G401 (cell line): ENCODE measurements around the gene C11orf86. TPM values are rescaled to one million over a fixed set of nuclear protein-coding genes. Genes with fewer than 3 reads are reported as not detected.
"Not testable (repeated sequence)": the region's sequence is repeated elsewhere in the genome, so short reads cannot be mapped to it uniquely, and the experiment has no call there.

Experiments used
- DNase-seq: peaks from one replicate; pipeline ENCODE4 v3.0.0-alpha.2; 2015; ENCODE audit warnings: low spot score
- in situ Hi-C: cut with HindIII; loops from 2 replicates; pipeline ENCODE4 v1.10.0; 2016; ENCODE audit warnings: low sequenced_read_pairs, mixed read lengths
- total RNA-seq: library from RNA; depleted of rRNA; stranded (reverse); fragments of >200 nt; shearing (Covaris generic); gene quantifications from 2 replicates; pipeline ENCODE4 v1.2.3, GENCODE V29; 2014

C11orf86 gene
- total RNA-seq, 1 experiment from 2014 or later = not detected

DNA sequence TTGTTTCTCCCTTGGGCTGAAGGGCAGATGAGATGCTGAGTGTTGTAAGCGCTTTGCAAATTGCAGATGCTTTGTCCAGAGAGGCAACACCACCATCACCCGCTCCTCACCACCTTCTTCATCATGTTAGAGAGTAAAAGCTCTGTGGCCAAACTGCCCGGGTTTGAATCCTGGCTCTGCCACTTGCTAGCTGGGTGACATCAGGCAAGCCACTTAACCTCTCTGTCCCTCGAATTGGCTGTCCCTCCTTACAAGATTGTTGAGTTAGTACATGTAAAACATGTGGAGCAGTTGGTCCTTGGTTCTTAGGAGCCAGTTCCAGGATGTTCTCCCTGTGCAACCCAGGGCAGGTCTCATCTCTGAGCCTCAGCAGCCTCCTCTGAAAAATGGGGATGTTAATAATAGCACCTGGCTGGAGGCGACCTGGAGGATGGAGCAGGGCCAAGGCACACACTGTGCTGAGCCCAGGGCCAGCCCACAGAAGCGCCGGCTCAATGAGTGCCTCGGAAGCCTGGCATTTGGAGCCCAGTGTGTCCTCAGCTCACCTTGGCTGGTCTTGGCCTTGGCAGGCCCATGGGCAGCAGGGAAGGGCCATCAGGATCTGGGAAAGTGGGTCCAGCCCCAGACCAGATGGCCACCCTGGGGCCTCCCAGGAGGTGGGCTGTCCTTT, 10.5 kb downstream of the C11orf86 start:
- in situ Hi-C loops = no loop called here
- peak; percentile 98 for DNase-seq

GRCh38 chr11:66986178-66986545, 11.1 kb downstream of the C11orf86 start:
- DNase-seq = peak; percentile 88
- in situ Hi-C loops = no loop called here

DNA sequence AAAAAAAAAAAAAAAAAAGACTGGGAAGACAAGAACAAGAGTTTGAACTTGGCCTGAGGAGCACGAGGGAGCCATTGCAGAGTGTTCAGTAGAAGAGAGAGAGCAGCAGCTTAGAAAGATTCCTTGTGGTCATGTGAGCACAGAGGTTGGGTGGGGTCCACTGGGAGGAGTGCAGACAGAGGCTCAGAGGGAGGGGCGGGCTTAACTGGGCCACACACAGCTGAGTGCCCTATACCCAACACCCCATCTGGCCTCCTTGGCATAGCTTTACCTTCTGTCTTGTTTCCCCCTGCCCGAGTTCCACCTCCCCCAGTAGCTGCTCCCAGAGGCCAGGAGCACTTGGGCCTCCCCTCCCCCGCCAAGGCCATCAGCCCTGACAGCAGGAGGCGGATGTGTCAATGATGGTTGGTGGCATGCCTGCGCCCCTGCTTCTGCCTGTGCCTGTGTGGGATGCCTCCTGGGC, 12.1 kb downstream of the C11orf86 start:
- in situ Hi-C loops = no loop called here

DNA sequence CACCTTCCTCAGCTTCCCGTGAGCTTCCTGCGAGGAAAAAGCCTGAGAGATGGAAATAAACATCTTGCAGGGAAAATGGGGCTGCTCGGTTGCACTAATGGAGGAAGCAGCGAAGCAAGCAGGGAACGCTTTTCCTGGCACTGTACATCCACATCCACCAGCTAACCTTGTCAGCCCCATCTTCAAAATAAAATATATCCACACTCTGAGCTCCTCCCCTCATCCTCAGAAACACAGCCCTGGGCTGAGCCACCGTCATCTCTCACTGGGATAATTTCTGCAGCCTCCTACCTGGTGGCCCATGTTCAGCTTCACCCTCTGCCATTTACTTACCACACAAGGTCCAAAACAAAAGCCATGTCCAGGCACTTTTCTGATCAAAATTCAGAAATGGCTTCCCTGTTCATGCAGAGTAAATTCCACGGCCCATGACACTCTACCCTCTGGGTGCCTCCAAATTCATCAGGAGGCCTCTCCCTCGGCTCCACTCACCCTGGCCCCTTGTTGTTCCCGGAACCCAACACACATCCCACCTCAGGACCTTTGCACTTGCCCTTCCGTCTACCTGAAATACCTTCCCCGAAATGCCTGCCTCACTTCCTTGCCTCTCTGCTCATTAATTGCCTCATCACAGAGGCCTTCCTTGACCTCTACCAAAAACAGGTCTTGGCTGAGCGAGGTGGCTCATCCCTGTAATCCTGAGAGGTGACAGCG, 13.0 kb downstream of the C11orf86 start:
- in situ Hi-C loops = no loop called here
- DNase-seq = no peak

More for the DNA sequence above, 12.1 kb downstream of the C11orf86 start:
- no peak for DNase-seq

DNA sequence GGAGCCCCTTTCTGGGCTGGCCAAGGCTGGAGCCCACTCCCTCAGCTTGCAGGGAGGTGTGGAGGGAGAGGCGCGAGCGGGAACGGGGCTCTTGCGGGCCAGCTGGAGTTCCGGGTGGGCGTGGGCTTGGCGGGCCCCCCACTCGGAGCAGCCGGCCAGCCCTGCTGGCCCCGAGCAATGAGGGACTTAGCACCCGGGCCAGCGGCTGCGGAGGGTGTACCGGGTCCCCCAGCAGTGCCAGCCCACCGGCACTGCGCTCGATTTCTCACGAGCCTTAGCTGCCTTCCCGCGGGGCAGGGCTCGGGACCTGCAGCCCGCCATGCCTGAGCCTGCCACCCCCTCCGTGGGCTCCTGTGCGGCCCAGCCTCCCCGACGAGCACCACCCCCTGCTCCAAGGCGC, 13.6 kb downstream of the C11orf86 start:
- DNase-seq, in situ Hi-C loops: not testable (repeated sequence)

DNA sequence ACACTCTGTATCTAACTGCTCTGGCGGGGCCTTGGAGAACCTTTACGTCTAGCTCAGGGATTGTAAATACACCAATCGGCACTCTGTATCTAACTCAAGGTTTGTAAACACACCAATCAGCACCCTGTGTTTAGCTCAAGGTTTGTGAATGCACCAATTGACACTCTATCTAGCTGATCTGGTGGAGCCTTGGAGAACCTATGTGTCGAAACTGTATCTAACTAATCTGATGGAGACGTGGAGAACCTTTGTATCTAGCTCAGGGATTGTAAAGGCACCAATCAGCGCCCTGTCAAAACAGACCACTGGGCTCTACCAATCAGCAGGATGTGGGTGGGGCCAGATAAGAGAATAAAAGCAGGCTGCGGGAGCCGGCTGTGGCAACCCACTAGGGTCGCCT, 14.3 kb downstream of the C11orf86 start:
- DNase-seq, in situ Hi-C loops: not testable (repeated sequence)

- in situ Hi-C loops = no loop called here
Measured at GRCh38 chr11:66992041-66992440, 16.9 kb downstream of the C11orf86 start.

DNA sequence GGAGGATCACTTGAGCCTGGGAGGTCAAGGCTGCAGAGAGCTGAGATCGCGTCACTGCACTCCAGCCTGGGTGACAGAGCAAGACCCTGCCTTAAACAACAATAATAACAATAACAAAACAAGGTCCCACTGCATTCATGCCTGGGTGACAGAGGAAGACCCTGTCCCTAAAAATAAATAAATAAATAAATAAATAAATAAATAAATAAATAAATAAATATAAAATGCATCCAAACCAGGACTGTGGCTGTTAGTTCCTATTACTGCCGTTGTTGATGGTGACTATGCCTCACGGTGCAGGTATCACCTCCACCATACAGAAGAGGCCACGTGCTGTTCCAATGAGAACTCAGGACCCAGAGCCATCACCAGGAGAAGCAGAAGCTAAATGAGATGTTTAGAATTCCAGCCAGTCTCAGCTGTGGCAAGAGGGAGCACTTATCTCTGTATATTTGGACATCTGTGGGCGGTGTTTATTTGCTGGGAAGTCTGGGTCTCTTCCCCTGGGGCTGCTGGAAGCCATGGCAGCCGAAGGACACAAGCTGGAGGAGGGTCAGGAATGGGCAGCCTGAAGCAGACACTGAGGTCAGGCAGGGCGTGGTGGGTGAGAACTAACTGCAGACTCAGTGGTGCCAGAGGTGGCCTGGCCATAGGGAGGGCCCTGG, 21.6 kb downstream of the C11orf86 start:
- DNase-seq = no peak

More at GRCh38 chr11:66992041-66992440, 16.9 kb downstream of the C11orf86 start:
- no peak for DNase-seq

GRCh38 chr11:66999555-66999954, 24.5 kb downstream of the C11orf86 start:
- DNase-seq = no peak
- in situ Hi-C loops = no loop called here

More for the DNA sequence above, 21.6 kb downstream of the C11orf86 start:
- in situ Hi-C loops = no loop called here

GRCh38 chr11:67001332-67001731, 26.2 kb downstream of the C11orf86 start:
- no peak for DNase-seq
- in situ Hi-C loops = no loop called here

GRCh38 chr11:67002297-67002913, 27.3 kb downstream of the C11orf86 start:
- in situ Hi-C loops = no loop called here
- DNase-seq = no peak

DNA sequence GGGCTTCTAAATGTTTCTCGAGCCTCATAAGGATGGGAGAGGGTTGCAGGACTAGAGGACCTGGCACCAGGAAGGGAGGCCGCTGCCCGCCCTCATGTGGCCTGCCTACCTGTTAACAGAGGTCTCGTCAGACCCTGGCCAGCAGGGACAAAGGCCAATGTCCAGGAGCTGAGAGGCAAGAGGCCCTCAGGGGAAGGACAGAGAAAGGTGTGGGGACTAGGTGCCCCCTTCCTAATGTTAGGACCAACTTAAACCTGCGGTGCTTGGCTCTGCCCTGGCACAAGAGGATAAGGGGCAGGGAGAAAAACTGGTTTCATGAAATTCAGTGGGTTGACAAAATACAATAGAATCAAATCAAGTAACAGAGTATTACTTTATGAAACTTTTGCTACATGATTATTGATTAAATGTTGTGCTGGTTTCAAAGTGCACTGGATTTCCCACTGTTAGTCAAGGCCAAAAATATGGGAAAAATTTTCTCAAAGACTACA, 27.9 kb downstream of the C11orf86 start:
- no peak for DNase-seq
- in situ Hi-C loops = no loop called here

GRCh38 chr11:67005200-67005599, 30.1 kb downstream of the C11orf86 start:
- DNase-seq, in situ Hi-C loops: not testable (repeated sequence)

DNA sequence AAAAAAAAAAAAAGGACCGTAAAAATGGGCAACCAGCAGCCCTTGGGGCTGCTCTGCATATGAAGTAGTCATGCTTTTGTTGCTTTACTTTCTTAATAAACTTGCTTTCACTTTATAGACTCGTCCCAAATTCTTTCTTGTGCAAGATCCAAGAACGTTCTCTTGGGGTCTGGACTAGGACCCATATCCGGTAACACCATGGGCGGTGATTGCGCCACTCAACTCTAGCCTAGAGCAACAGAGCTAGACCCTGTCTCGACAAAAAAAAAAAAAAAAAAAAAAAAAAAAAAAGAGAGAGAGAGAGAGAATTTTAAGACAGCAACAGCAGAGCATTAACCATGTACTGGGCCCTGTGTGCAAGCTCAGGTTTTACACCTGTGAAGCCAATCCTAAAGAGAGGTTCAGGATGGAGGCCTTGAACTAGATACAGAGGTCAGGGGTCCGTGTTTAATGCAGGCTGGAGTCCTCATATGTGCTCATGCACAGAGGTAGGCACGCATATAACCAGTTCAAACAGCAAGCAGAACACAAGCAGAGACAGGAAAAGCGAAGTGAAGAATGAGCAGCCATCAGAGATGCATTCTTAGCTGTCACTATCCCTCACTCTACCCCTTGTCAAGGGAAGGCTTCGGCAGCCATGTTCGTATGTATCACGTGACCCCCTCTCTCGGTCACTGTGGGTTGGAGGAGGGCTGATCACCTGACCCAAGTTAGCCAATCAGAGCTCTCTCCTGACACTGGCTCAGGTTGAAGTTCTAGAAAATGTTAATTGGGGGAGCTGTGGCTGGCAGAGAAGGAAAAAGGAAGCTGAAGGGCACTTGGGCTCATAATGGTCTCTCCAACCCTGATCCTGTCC, 31.2 kb downstream of the C11orf86 start:
- DNase-seq = peak; percentile 46
- in situ Hi-C loops = no loop called here

DNA sequence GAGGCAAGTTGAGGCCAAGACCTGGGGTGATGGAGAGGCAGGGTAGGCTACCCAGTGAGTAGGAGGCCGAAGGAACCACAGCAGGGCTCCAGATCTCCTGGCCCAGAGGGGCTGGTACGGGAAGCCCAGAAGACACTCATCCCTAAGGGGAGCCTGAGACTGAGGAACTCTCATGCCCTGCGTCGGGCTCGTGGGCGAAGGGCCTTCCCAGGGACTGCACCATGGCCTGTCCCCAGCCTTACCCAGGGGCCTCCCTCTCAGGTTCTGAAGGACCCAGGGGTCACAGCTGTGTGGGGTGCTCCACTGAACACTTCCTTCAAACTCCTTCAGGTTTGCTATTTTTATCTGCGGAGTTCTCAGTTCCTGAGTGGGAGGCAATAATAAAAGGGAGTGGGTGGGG, 32.0 kb downstream of the C11orf86 start:
- no peak for DNase-seq
- in situ Hi-C loops = no loop called here

DNA sequence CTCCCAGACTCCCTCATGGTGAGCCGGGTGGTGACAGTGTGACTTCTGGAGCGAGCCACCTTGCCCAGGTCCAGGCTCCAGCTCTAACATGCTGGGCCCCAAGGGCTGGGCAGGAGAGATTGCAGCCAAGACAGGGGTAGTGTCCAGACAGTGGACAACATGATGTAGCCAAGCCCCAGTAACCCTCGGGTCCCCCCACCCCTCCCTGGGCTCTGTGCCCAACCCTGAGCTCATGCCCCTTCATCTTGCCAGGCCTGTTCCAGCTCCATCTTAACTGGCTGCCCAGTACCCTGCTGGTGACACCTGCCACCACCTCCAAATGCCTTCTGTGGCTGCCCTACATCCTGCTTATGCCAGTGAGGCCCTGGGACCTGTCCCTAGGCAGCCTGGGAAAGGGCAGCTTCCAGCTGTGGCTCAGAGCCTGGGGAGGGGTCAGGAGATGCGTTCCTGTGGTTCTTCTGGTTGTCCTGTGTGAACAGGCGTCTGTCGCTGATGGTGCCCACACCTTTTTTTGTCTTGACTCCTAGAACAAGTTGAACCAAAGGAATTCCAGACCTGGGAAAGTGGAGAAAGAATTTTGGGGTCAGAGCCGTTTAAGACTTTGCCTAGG, 35.3 kb downstream of the C11orf86 start:
- in situ Hi-C loops = no loop called here
- peak; percentile 96 for DNase-seq

- in situ Hi-C loops = no loop called here
- peak; percentile 66 for DNase-seq
Measured at GRCh38 chr11:67013511-67014045, 38.5 kb downstream of the C11orf86 start.

DNA sequence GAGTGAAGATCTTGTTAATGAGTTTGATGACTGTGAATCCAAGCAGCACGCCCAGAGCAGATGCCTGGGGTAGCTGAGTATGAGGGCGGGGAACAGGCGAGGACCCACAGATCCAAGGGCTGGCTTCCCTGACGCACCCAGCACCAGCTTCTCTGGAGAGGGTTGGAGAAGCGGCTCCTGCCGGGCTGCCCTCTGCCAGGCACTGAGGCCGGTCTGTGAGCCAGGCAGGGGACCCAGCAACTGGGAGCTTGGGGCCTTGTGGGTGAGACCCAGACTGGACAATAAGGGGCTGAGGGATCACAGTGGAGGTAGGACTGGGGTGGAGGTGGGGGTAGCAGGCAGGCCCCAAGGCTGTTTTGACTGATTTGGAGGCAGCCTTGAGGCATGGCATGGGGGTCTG, 39.2 kb downstream of the C11orf86 start:
- in situ Hi-C loops = no loop called here
- DNase-seq = no peak
